GM12878 (cell line): Measurements from ENCODE around the gene NMBR. TPM values are rescaled to one million over a fixed set of nuclear protein-coding genes. Genes with fewer than 3 reads are reported as not detected.

ENCODE experiments used
- ATAC-seq: fragments of 200-7000 bp; cut with Tn5 transposase; 3 replicates; pipeline ENCODE4 v1.9.1; 2020; ENCODE audit warnings: mild to moderate bottlenecking, moderate library complexity
- BruUV-seq: library from RNA; stranded (reverse); fragments of 400-500 nt; replicated peaks from 2 replicates; lab custom pipeline; 2021; lab: Mats Ljungman, UMichigan
- CTCF ChIA-PET: fragments of 300-600 bp; sonication (Branson Sonifier 250); formaldehyde crosslinking; extraction: SDS; loops from one replicate; lab custom pipeline; 2021; ENCODE audit warnings: inconsistent platforms; lab: Yijun Ruan, JAX
- POLR2A ChIA-PET: fragments of 350-600 bp; formaldehyde crosslinking; extraction: SDS; loops from one replicate; lab custom pipeline; 2021; ENCODE audit warnings: inconsistent platforms; lab: Charles Lee
- RAD21 ChIA-PET: fragments of 300-600 bp; sonication (Branson Sonifier 250); formaldehyde crosslinking; loops from one replicate; lab custom pipeline; 2023; ENCODE audit warnings: antibody characterized with exemption; ENCODE audit not compliant: unreplicated experiment; lab: Charles Lee
- SMC1A ChIA-PET: fragments of 300-600 bp; sonication (Branson Sonifier 250); formaldehyde crosslinking; loops from one replicate; lab custom pipeline; 2023; ENCODE audit not compliant: unreplicated experiment, uncharacterized antibody; lab: Charles Lee
- DNase-seq: peaks from one replicate; pipeline ENCODE4 v3.0.0-alpha.2; 2011; ENCODE audit warnings: low read depth, low spot score
- FAIRE-seq: peaks from 3 replicates; lab custom pipeline; 2011; peaks lifted over from hg19 to GRCh38; lab: Jason Lieb, UNC
- H2AFZ ChIP-seq: 2 replicates; pipeline ENCODE4 v1.6.0; 2011; ENCODE audit warnings: low read depth, low read length, control low read depth; ENCODE audit not compliant: control insufficient read depth
- H3K27ac ChIP-seq: 2 replicates; pipeline ENCODE4 v1.5.1; 2011; ENCODE audit warnings: control low read depth; ENCODE audit not compliant: control insufficient read depth, insufficient read depth
- H3K27me3 ChIP-seq, 2 experiments: replicated peaks in 1 of 2; 2 replicates each; pipeline versions ENCODE4 v1.6.0 to v1.6.1; 2011; ENCODE audit warnings: low read length in 1 of 2; ENCODE audit not compliant: control insufficient read depth in 2 of 2, insufficient read depth in 2 of 2
- H3K36me3 ChIP-seq, 2 experiments: 2 replicates each; pipeline ENCODE4 v1.5.1; 2011; ENCODE audit warnings: low read length in 1 of 2; ENCODE audit not compliant: control insufficient read depth in 2 of 2, insufficient read depth in 2 of 2
- H3K4me1 ChIP-seq: 2 replicates; pipeline ENCODE4 v1.6.1; 2011; ENCODE audit warnings: mild to moderate bottlenecking, low read length, moderate library complexity, mixed read lengths; ENCODE audit not compliant: control insufficient read depth, insufficient read depth
- H3K4me2 ChIP-seq: 2 replicates; pipeline ENCODE4 v1.6.0; 2011; ENCODE audit warnings: control low read depth; ENCODE audit not compliant: control insufficient read depth, insufficient read depth
- H3K4me3 ChIP-seq: fragments of 200-600 bp; sonication (generic); 2 replicates; pipeline ENCODE4 v1.5.1; 2016
- H3K79me2 ChIP-seq: 2 replicates; pipeline ENCODE4 v1.6.0; 2011; ENCODE audit warnings: low read length; ENCODE audit not compliant: control insufficient read depth, insufficient read depth
- H3K9ac ChIP-seq: 2 replicates; pipeline ENCODE4 v1.8.0; 2011; ENCODE audit warnings: low read length, control low read depth, mixed read lengths; ENCODE audit not compliant: control insufficient read depth, insufficient read depth
- H3K9me3 ChIP-seq: replicated peaks from 3 replicates; pipeline ENCODE4 v1.5.1; 2011; ENCODE audit warnings: mild to moderate bottlenecking, low read length; ENCODE audit not compliant: control insufficient read depth, insufficient read depth
- H4K20me1 ChIP-seq: 2 replicates; pipeline ENCODE4 v1.6.0; 2011; ENCODE audit not compliant: control insufficient read depth, insufficient read depth
- CHD2 ChIP-seq: IDR thresholded peaks from 2 replicates; pipeline ENCODE4 v1.6.1; 2011; ENCODE audit warnings: low read depth, low read length, improper control_type of control experiment, borderline replicate concordance
- CHD4 ChIP-seq: fragments of 200-600 bp; sonication (generic); IDR thresholded peaks from 2 replicates; pipeline ENCODE4 v1.6.1; 2016; ENCODE audit warnings: mild to moderate bottlenecking
- POLR2AphosphoS5 ChIP-seq: IDR thresholded peaks from 2 replicates; pipeline ENCODE4 v1.6.1; 2011; ENCODE audit warnings: mild to moderate bottlenecking, low read length, inconsistent platforms
- RELA ChIP-seq: fragments of 450-650 bp; IDR thresholded peaks from 2 replicates; pipeline ENCODE4 v1.8.0; 2014; ENCODE audit warnings: borderline replicate concordance; ENCODE audit not compliant: partially characterized antibody
- SKIL ChIP-seq: fragments of 450-650 bp; IDR thresholded peaks from 2 replicates; pipeline ENCODE4 v1.6.1; 2017; ENCODE audit warnings: mild to moderate bottlenecking, low read depth, inconsistent platforms; ENCODE audit not compliant: poor library complexity, severe bottlenecking
- ZNF274 ChIP-seq: IDR thresholded peaks from one replicate; pipeline ENCODE4 v1.8.0; 2011; ENCODE audit not compliant: insufficient read length, insufficient read depth
- WGBS: methylation state at CpG from one replicate; pipeline ENCODE4 v1.1.6; 2016; ENCODE audit warnings: low lambda C conversion rate; ENCODE audit not compliant: insufficient replicate concordance, insufficient coverage; ENCODE audit errors: missing lambda C conversion rate; 5-methylcytosine and 5-hydroxymethylcytosine counted together
- in situ Hi-C: fragments of 300-500 bp; cut with MboI; formaldehyde crosslinking; loops from 9 replicates; pipeline ENCODE4 v1.14.3; 2018; ENCODE audit warnings: mixed read lengths
- intact Hi-C: fragments of 100-400 bp; cut with micrococcal nuclease; formaldehyde crosslinking; loops from one replicate; pipeline ENCODE4 v1.14.2; 2022; ENCODE audit not compliant: unreplicated experiment
- polyA plus RNA-seq, 11 experiments: library from polyadenylated mRNA; depleted of rRNA in 4 of 11; unstranded in 6 of 11; stranded (reverse) in 5 of 11; fragments of >200 nt; fragmentation: Nextera tagmentation in 4 of 11; fragmentation: Illumina TruSeq in 1 of 11; extraction: Ambion mirVana in 4 of 11; extraction: Trizol in 1 of 11; gene quantifications; 1 replicate in 1 of 11; 2 replicates in 10 of 11; pipeline versions ENCODE4 v1.2.1 to v1.2.3, GENCODE V29; 2011 to 2016; ENCODE audit warnings: inconsistent platforms in 2 of 11, missing spikeins in 2 of 11, low read depth in 1 of 11
- total RNA-seq, 4 experiments: library from RNA; depleted of rRNA in 3 of 4; stranded (reverse); fragments of >200 nt in 3 of 4; fragmentation: Illumina TruSeq in 1 of 4; extraction: Trizol in 1 of 4; gene quantifications; 2 replicates each; pipeline versions ENCODE4 v1.2.1 to v1.2.3, GENCODE V29; 2013 to 2021

The NMBR gene
- total and polyA plus RNA-seq, 10 of the 15 experiments (the other 5 are each of a cell fraction or from before 2014, with no cell fraction given): not detected

GRCh38 chr6:142118328-142118727, 28.6 kb downstream of the NMBR start (continued):
- TF ChIP-seq POLR2AphosphoS5 (no peak), CHD2 (no peak), CHD4 (no peak), RELA (no peak), SKIL (no peak)

- ChIA-PET SMC1A (interaction anchor here (1.1 kb wide), 1 partner anchor 127 kb away, joined by 3 read pairs; no protein-coding TSS in a partner anchor), CTCF (interaction anchor here (1.0 to 1.4 kb wide), 2 partner anchors 11 to 90 kb away, joined by 4 to 5 read pairs; no protein-coding TSS in a partner anchor), RAD21 (no interaction called here), POLR2A (interaction anchor here (0.6 kb wide), 1 partner anchor 90 kb away, joined by 3 read pairs; no protein-coding TSS in a partner anchor)
- in situ Hi-C loops: loop anchor here (5.0 to 10.0 kb wide), 2 partner anchors 130 to 443 kb away; no protein-coding TSS in a partner anchor
- Histone ChIP-seq H3K27ac (no peak overlapping the region), H3K27me3 (no peaks in the 10 kb centered on the region), H3K4me2 (no peak overlapping the region), H3K79me2 (no peaks in the 10 kb centered on the region), H3K9me3 (no peaks in the 10 kb centered on the region), H4K20me1 (no peaks in the 10 kb centered on the region), H2AFZ (no peak overlapping the region), H3K36me3 (no peaks in the 10 kb centered on the region), H3K4me1 (no peaks in the 10 kb centered on the region), H3K4me3 (no peak overlapping the region), H3K9ac (no peak overlapping the region)
- ATAC-seq (no peak), DNase-seq (no peak), FAIRE-seq (no peak)
- no TSS peak for BruUV-seq
- intact Hi-C loops: no loop called here
- no peak for TF ChIP-seq ZNF274
- 0% methylated on average over 2 of the region's 2 CpGs for WGBS
These were observed 29.6 kb downstream of the NMBR start for GRCh38 chr6:142117366-142117765.
